Stimulated activated CD4-positive, alpha-beta T cell treated with anti-CD3 and anti-CD28 coated beads, Interleukin-12 subunit alpha, Interleukin-12 subunit beta, amount 100 ng/mL, for 48 hours (primary cell): ENCODE measurements around the gene KRT4.
"Not testable (repeated sequence)": the region's sequence is repeated elsewhere in the genome, so short reads cannot be mapped to it uniquely, and the experiment has no call there.

Source experiments
- DNase-seq, 3 donors: peaks; one replicate each; pipeline ENCODE4 v3.0.0-alpha.2; 2020; ENCODE audit warnings: low read depth in 2 of 3, low spot score in 1 of 3

KRT4 gene

DNA sequence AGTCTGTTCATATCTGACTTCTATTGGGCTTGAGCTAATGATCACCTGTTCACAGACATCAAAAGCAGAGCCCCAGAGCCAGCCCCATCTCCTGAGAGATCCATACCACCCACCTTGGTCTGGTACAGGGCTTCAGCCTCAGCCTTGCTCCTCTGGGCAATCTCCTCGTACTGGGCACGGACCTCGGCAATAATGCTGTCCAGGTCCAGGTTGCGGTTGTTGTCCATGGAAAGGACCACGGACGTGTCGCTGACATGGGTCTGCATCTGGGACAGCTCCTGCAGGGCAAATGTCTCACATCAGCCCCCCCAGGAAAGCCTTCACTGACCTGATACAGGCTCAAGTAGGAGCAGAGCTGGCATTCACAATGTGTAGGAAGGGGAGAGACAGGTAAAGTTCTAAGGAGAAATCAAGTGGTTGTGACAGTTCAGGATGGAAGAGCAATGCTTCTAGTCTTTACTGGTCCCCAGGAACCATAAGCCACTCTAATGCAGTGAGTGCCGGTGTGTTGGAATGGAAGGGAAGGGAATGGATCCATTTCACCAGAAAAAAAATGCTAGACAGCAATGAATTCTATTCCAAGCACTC is 5.2 kb downstream of the KRT4 start:
- no peak for DNase-seq

DNA sequence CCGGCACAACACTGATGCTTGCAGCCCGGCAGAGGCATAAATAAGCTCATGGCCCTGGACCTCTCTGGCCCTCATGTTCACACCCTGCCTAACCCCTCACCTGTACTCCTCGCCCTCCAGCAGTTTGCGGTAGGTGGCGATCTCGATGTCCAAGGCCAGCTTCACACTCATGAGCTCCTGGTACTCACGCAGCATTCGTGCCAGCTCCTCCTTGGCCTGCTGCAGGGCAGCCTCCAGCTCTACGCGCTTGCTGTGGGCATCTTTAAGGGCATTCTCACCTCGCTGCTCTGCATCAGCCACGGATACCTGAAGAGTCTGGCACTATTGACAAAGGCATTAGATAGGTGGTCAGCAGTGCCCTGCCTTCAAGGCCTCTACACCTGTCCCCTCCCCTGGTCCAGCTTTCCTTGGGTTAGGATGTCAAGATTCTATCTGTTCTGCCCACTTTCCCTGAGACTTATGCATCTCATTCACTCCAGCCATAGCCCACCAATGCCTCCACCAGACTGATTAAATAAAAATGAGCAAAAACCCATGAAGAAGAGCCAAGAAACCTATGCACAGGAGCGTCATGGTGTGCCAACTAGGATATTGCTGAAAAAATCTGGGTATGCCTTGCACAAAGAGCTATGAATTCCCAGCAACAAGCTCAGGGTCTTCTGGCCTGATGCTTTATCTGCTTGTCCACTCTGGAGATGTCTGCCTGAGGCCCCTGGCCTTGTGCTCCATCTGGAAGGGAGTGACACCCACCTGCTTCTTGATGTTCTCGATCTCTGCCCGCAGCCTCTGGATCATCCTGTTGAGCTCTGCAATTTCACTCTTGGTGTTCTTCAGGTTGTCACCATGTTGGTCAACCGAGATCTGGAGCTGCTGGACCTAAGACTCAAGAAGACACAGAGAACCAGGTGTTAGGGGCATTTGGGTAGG is 6.1 kb downstream of the KRT4 start:
- no peak for DNase-seq

DNA sequence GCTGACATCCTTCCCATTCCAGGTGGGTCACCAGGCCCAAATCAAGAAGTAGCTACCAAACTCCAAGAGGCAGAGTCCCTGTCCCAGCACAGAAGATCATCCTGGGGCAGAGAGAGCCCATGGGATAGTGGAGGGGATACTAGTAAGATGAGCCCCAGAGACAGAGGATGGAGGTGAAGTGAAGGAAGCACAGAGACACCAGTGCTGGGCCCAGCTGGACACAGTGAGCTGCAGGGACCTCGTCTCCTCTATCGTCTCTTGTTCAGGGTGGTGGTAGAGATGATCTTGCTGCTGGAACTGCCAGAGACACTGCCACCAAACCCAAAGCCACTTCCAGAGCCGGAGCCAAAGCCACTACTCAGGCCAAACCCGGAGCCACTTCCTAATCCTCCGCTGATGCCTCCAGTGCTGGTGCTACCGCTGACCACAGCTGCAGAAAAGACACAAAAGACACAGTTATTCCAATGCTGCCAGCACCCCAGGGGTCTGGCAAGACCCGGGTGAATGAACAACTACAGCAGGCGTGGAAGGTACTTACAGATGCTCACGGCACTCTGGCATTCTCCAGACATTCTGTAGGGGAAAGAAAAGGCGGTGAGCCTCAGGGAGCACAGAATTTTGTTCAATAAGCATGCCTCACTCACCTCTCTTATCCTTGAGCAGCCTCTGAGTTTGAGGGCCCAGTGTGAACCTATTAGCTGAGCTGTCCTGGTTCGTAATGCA is 6.9 kb downstream of the KRT4 start:
- DNase-seq, result no peak

DNA sequence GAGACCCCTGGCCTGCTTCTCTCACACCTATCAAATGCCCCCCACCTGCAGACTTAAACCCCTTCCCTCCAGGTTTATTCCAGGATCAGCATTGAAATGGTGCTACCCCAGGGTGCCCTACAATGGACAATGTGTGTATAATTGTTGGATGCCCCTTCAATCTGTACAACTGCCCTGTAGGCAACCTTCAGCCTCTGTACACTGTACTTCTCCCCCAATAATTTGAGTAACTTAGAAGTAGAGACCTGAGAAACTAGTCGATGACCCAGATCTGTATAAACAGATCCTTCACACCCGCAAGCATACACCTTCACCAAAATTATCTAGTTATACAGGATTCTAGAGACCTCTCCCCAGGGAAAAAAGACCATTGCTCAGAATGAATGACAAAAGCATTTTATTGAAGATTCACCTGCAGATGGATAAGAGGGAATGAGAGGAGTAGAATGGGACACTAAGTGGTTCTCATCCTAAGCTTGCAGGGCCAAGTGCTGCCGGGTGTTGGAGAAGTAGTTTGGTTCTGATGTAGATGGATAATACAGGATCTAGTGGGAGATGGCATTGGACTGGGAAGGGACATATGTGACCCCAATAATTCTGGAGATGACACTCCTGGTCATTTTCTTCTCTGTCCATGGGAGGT is 7.6 kb downstream of the KRT4 start:
- DNase-seq, result no peak

DNA sequence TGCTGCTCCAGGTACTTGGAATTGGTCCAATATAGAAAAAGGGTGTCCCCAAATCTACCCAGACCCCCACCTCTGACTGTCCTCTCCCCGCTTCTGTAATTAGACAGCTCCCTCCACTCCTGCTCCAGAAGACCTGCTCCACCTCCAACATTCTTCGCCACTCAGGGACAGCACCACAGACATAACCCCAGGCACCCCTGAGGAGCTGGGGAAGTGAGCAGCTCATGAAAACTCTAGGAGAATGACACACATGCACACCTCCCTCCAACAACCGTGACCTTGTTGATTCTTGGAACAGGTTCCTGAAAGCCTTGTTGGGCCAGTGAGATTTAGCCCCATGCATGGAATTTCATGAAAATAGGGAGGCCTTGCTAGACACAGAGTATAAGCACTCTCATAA is 8.2 kb downstream of the KRT4 start:
- DNase-seq, result no peak

DNA sequence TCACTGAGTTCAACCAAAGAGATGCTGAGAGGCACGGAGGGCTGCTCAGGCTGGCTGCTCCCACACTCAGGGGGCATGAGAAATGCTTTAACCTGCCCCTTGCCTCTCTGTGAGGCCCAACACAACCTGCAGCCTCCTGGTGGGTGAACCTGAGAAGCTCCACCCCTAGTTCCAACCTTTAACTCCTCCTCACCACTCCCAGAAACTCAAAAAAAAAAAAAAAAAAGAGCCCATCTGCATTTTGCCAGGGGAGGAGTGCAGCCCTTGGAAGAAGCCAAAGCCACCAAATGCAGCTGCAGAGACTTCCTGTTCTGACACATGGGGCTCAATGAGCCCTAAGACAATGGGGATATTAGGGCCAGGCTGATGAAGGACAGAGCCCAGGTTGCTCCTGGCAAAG is 8.9 kb downstream of the KRT4 start:
- no peak for DNase-seq

DNA sequence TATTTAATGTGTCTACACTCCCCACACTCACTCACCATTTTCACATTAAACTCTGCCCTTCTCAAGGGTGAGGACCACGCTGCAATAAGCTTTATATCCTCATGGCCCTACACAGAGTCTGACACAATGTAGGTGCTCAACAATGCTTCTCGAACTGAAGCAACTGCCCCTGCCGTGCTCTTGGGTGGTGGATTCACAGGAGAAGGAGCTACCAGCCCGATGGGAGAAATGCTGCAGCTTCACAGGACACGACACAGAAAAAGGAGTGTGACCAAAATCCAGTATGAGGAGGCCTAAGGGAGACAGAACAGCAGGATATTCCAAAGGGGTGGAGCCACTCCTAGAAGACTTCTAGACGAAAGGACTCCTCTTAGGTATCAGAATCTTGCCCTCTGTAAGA is 11.5 kb downstream of the KRT4 start:
- DNase-seq, result no peak

DNA sequence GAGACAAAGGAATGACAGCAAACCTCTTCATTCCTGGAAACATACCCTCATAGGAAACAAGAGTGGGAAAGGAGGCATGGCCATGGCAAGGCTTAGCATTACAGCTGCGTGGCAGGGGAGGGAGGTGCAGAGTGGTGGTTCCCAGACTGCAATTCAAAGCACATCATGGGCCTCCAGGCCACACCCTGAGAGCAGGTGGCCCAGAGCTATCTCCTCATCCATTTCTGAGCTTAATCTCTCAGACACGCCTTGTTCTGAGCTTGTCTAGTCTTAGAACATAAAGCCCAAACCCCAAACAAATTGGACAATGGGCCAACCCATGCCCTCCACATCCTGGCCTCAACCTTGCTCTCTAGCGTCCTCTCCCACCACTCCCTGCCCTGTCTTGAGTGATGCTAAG is 12.1 kb downstream of the KRT4 start:
- no peak for DNase-seq

DNA sequence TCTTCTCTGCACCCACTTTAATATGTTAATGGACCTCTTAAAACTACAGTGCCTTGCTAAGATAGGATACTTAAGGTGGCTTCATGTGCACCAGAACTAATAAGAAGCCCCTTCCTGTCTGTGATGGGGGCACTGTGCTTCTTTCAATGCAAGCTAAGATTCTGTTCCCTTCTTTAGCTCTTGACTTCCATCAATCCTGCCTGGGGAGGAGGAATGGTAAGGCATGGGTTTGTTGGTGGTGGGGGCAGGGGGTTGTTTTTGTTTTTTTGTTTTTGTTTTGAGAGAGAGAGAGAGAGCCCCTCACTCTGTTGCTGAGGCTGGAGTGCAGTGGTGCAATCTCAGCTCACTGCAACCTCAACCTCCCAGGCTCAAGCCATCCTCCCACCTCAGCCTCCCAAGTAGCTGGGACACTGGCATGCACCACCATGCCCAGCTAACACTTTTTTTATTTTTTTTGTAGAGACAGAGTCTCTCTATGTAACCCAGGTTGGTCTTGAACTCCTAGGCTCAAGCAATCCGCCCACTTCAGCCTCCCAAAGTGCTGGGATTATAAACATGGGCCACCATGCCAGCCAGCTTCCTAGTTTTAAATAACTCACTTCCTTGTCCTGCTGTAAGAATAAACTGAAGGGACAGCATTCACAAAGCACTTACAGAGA is 13.5 kb downstream of the KRT4 start:
- DNase-seq, result no peak

DNA sequence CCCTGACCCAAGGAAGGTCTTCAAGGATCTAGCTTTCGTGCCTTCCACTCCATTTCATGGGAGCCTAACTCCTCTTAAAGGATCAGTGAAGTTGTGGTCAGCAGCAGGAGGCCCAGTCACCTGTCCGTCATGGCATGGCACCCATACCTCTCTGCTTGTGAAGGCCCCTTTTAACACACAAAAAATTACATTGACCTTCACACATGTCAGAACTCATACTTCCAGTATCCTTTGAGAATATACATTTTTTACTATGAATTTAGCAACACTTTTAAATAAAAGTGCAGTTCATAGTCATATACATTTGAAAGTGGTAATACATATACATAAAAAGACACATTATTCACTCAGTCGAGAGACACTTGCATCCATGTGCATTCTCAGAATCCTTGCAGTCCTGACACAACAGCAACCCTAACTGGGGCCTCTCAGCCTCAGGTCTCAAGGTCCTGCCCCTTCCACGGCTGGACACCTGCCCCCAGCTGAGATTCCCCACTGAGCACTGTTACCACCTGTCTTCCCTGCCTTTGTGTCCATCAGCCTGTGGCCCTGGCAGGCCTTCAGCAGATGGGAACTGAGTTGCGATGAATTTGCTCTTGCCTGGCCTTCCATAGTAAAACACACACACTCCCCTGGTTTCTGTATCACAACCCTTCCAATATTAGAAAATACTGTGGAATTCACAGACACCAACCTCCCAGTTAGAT is 14.3 kb downstream of the KRT4 start:
- no peak for DNase-seq

DNA sequence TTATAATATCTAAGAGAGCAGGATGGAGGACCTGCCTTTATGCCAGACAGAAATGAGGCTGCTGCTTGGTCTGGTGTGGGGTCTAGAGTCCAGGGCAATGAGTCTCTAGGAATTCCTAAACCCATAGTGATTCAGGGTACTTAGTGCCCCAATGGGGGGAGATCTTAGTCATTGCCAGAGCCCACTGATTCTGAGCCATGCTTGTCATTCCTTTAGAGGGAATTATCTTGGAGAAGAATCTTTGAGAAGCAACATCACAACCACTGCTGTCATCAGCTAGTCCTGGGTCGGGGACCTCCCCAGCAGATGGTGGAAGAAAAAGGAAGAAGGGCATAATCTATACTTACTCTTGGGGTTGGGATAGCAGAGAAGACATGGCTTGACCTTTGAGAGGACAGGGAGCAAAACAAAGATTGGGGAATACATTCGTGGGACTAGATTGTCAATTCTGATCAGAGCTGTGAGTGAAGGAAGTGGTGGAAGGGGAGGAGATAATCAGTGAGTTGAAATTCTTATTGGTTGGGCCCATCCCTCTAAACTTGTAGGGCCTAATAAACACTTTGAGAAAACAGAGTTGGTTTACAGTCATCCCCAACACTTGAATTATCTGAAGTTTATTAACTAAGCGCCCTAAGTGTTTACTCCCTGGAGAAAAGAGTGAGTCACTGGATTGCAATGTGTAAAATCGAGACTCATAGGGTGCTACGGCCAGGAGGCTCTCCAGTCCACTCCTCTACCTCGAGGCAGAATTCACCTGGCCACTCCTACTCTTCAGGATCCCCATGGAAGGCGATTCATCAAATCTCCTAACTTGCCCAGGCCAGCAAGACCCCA is 15.0 kb downstream of the KRT4 start:
- no peak for DNase-seq

DNA sequence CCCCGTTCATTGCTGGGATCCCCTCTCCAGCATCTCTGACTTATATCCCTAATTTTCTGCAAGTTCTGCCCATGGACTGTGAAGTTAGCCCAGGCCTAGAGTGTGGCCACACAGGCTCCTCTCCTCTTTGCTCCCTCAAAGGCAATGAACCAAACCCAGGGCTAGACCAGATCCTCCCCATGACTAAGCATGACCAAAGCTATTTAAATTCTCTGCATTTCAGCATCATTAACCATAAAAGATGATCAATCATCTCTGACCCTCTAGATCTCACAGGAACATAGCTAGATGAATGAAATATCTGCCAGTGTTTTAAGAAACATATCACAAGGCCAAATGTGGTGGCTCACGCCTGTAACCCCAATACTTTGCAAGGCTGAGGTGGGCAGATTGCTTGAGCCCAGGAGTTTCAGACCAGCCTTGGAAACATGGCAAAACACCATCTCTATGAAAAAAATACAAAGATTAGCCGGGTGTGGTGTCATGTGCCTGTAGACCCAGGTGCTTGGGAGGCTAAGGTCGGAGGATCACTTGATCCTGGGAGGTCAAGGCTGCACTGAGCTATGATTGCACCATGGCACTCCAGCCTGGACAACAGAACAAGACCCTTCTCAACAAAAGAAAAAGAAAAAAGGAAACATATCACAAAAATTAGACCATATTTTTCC is 15.8 kb downstream of the KRT4 start:
- no peak for DNase-seq

DNA sequence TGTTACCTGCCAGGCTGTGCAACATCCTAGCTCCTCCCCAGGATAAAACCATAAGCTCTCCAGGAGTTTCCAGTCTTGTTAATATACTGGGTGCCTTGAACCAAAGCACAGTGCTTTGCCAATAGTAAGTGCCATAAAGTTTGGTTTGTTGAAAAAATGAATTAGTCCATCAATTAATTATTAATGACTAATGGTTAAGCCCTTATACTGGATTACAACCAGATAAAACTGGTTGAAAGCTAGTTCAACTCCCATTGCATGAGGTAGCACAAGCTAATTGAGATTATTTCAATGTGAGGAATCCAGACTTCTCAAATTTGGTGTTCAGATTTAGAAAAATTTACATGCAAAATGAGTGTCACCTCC is 16.4 kb downstream of the KRT4 start:
- no peak for DNase-seq

DNA sequence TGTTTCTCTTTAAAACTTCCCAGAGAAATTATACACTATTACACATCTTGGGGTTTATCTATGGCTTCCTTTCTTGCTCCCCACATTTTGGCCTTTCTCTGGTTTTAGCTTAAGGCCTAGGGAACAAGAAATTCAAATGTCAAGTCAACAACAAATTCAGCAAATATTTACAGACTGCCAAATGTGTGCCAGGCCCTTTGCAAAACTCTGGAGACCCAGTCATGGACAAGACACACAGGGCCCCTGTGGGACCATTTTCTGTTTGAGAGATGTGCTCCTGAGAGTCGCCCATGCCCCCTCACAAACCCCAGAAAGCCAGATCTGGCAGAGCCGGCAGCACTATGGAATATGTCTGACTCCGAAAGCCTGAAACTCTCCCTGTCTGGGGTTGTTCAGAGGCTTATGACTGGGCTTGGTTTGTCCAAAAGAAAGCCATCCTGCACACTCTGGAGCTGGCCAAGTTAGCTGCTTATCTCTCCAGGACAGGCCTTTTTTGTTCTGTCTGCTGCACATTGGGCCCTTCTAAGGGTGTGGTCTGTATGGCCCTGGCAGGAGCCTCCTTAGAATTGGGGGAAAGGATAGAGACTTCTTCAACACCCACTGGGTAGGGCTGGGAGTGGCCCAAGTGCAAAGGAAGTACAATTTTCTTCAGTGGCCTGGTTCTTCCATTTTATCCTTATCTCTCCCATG is 16.9 kb downstream of the KRT4 start:
- DNase-seq, result no peak

DNA sequence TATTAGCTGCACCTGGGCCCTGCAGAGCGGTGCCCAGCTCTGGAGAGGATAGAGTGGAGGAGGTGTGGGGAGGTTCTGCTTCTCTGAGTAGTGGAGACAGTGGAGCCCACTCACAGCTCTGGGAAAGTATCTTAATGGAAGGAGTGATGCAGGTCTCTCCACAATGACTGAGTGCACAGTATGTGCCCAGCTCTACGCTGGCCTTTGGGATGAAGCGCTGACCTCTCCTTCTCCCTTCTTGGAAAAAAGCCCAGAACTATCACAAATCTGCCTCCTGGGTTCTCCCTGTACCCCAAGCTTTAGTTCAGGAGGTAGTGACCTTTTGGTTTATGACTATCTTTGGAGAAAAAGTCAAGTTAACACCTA is 17.5 kb downstream of the KRT4 start:
- no peak for DNase-seq

DNA sequence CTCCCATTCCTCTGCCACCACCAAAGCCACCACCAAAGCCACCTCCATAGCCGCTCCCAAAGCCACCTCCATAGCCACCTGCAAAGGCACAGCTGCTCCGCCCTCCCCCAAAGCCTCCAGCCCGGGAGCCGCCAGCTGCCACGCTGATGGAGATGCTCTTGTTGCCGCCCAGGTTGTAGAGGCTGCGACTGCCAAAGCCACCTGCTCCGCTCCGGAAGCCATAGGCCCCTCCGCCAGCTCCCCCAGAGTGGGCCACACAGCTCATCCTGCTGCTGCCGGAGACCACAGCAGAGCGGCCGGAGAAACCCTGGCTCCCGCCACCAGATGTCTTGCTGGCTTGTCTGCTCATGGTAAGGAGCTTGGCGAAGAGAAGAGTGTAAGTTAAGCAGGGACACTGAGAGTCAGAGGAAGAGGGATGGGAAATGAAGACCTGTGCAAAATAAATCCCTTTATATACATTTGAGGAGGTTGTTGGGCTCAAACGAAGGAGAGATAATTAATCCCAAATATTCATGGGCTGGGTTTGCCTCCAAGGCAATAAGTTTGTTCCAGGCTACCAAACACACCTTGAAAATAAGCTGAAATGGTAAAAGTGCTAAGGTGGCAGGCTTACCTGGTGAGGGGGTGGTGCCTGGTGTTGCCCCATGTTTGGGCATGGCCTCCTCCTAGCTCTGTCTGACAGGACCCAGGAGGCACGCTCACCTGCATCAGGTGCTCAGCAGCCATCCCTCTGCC is 18.1 kb downstream of the KRT4 start, which contains the start of gene KRT3:
KRT3 (minus strand) TSS at position 424 of the 735 bp plus-strand sequence; CDS start at position 349, 75 bp downstream.
- no peak for DNase-seq

DNA sequence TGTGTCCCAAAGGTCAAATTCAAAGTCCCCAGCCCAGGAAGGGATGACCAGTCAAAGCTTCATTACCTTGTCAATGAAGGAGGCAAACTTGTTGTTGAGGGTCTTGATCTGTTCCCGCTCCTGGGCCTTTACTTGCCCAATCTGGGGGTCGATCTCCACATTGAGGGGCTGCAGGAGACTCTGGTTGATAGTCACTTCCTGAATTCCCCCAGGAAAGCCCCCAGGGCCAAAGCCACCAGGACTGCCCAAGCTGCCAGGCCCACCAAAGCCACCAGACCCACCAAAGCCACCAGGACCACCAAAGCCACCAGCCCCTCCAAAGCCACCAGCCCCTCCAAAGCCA is 18.6 kb downstream of the KRT4 start:
- DNase-seq, result not testable (repeated sequence)
